ENCODE results near the gene PLEKHH1.
"Not testable (repeated sequence)": the region's sequence is repeated elsewhere in the genome, so short reads cannot be mapped to it uniquely, and the experiment has no call there.

Gene PLEKHH1

GRCh38 chr14:67538501-67538900 is 5.4 kb downstream of the PLEKHH1 start:
- H3K27ac Mint-ChIP-seq, result no peak overlapping the region
- H3K36me3 Mint-ChIP-seq, result peaks cover 3% of the 10 kb centered on the region
- ATAC-seq, result no peak
- H3K27me3 Mint-ChIP-seq, result peaks cover 14% of the 10 kb centered on the region
- H3K4me3 Mint-ChIP-seq, result no peak overlapping the region
- no peaks in the 10 kb centered on the region for H3K9me3 Mint-ChIP-seq
- H3K4me1 Mint-ChIP-seq, result peaks cover 7% of the 10 kb centered on the region

- Mint-ChIP-seq H3K4me1 (peaks cover 7% of the 10 kb centered on the region), H3K27ac (no peak overlapping the region), H3K27me3 (peaks cover 20% of the 10 kb centered on the region), H3K36me3 (peaks cover 7% of the 10 kb centered on the region), H3K4me3 (no peak overlapping the region), H3K9me3 (no peaks in the 10 kb centered on the region)
- no peak for ATAC-seq
Observed at GRCh38 chr14:67539116-67539515, 6.0 kb downstream of the PLEKHH1 start.

- Mint-ChIP-seq H3K9me3 (peaks cover 2% of the 10 kb centered on the region), H3K4me1 (peaks cover 7% of the 10 kb centered on the region), H3K4me3 (peak overlapping the region; percentile 53), H3K27ac (peak overlapping the region; percentile 11), H3K27me3 (peaks cover 40% of the 10 kb centered on the region), H3K36me3 (peaks cover 12% of the 10 kb centered on the region)
- no peak for ATAC-seq
Observed at GRCh38 chr14:67541448-67542387, 8.6 kb downstream of the PLEKHH1 start.

GRCh38 chr14:67542620-67543019 is 9.5 kb downstream of the PLEKHH1 start:
- H3K27ac Mint-ChIP-seq, H3K9me3 Mint-ChIP-seq, H3K4me1 Mint-ChIP-seq, ATAC-seq, H3K4me3 Mint-ChIP-seq: not testable (repeated sequence)
- Mint-ChIP-seq H3K27me3 (peaks cover 40% of the 10 kb centered on the region), H3K36me3 (peaks cover 12% of the 10 kb centered on the region)

GRCh38 chr14:67544590-67544989 is 11.5 kb downstream of the PLEKHH1 start:
- ATAC-seq, result no peak
- Mint-ChIP-seq H3K27ac (no peak overlapping the region), H3K4me1 (peaks cover 7% of the 10 kb centered on the region)

GRCh38 chr14:67547224-67547780 is 14.2 kb downstream of the PLEKHH1 start:
- H3K9me3 Mint-ChIP-seq, result peaks cover 2% of the 10 kb centered on the region
- H3K27ac Mint-ChIP-seq, result no peak overlapping the region
- no peak overlapping the region for H3K4me3 Mint-ChIP-seq
- no peak for ATAC-seq
- no peaks in the 10 kb centered on the region for H3K4me1 Mint-ChIP-seq
- peaks cover 53% of the 10 kb centered on the region for H3K27me3 Mint-ChIP-seq
- H3K36me3 Mint-ChIP-seq, result peaks cover 12% of the 10 kb centered on the region

More at GRCh38 chr14:67544590-67544989, 11.5 kb downstream of the PLEKHH1 start:
- H3K36me3 Mint-ChIP-seq, result peaks cover 12% of the 10 kb centered on the region
- H3K27me3 Mint-ChIP-seq, result peaks cover 44% of the 10 kb centered on the region
- H3K9me3 Mint-ChIP-seq, result peaks cover 2% of the 10 kb centered on the region
- H3K4me3 Mint-ChIP-seq, result no peak overlapping the region

GRCh38 chr14:67549734-67550133 is 16.6 kb downstream of the PLEKHH1 start:
- no peak for ATAC-seq
- H3K4me1 Mint-ChIP-seq, result no peaks in the 10 kb centered on the region

GRCh38 chr14:67551123-67551522 is 18.0 kb downstream of the PLEKHH1 start:
- H3K36me3 Mint-ChIP-seq, result no peaks in the 10 kb centered on the region
- no peaks in the 10 kb centered on the region for H3K9me3 Mint-ChIP-seq
- H3K27me3 Mint-ChIP-seq, result peaks cover 27% of the 10 kb centered on the region
- H3K27ac Mint-ChIP-seq, result no peak overlapping the region
- ATAC-seq, result no peak
- H3K4me1 Mint-ChIP-seq, result no peaks in the 10 kb centered on the region
- no peak overlapping the region for H3K4me3 Mint-ChIP-seq

More at GRCh38 chr14:67549734-67550133, 16.6 kb downstream of the PLEKHH1 start:
- peaks cover 40% of the 10 kb centered on the region for H3K27me3 Mint-ChIP-seq
- no peaks in the 10 kb centered on the region for H3K9me3 Mint-ChIP-seq
- no peak overlapping the region for H3K27ac Mint-ChIP-seq
- no peak overlapping the region for H3K4me3 Mint-ChIP-seq
- H3K36me3 Mint-ChIP-seq, result no peaks in the 10 kb centered on the region

GRCh38 chr14:67551940-67552339 is 18.9 kb downstream of the PLEKHH1 start:
- Mint-ChIP-seq H3K4me3 (no peak overlapping the region), H3K27me3 (peaks cover 26% of the 10 kb centered on the region), H3K9me3 (no peaks in the 10 kb centered on the region), H3K27ac (no peak overlapping the region), H3K4me1 (no peaks in the 10 kb centered on the region), H3K36me3 (no peaks in the 10 kb centered on the region)
- no peak for ATAC-seq

GRCh38 chr14:67553547-67553946 is 20.5 kb downstream of the PLEKHH1 start:
- H3K4me1 Mint-ChIP-seq, result no peaks in the 10 kb centered on the region
- no peak for ATAC-seq
- no peaks in the 10 kb centered on the region for H3K9me3 Mint-ChIP-seq
- H3K27me3 Mint-ChIP-seq, result peaks cover 26% of the 10 kb centered on the region
- H3K36me3 Mint-ChIP-seq, result no peaks in the 10 kb centered on the region
- no peak overlapping the region for H3K27ac Mint-ChIP-seq
- H3K4me3 Mint-ChIP-seq, result no peak overlapping the region

GRCh38 chr14:67554341-67554740 is 21.3 kb downstream of the PLEKHH1 start:
- no peaks in the 10 kb centered on the region for H3K36me3 Mint-ChIP-seq
- ATAC-seq, result no peak
- no peaks in the 10 kb centered on the region for H3K9me3 Mint-ChIP-seq
- peaks cover 24% of the 10 kb centered on the region for H3K27me3 Mint-ChIP-seq
- no peaks in the 10 kb centered on the region for H3K4me1 Mint-ChIP-seq
- no peak overlapping the region for H3K4me3 Mint-ChIP-seq
- no peak overlapping the region for H3K27ac Mint-ChIP-seq

GRCh38 chr14:67555518-67556090 is 22.5 kb downstream of the PLEKHH1 start:
- Mint-ChIP-seq H3K27me3 (peaks cover 14% of the 10 kb centered on the region), H3K36me3 (no peaks in the 10 kb centered on the region), H3K4me3 (no peak overlapping the region), H3K9me3 (no peaks in the 10 kb centered on the region), H3K27ac (no peak overlapping the region), H3K4me1 (no peaks in the 10 kb centered on the region)
- ATAC-seq, result no peak

GRCh38 chr14:67556671-67557070 is 23.6 kb downstream of the PLEKHH1 start:
- H3K4me3 Mint-ChIP-seq, result no peak overlapping the region
- ATAC-seq, result no peak
- no peaks in the 10 kb centered on the region for H3K4me1 Mint-ChIP-seq
- peaks cover 11% of the 10 kb centered on the region for H3K27me3 Mint-ChIP-seq
- no peaks in the 10 kb centered on the region for H3K9me3 Mint-ChIP-seq
- H3K27ac Mint-ChIP-seq, result no peak overlapping the region
- no peaks in the 10 kb centered on the region for H3K36me3 Mint-ChIP-seq

- no peak for ATAC-seq
- H3K4me1 Mint-ChIP-seq, result no peaks in the 10 kb centered on the region
Observed at GRCh38 chr14:67557118-67557517, 24.0 kb downstream of the PLEKHH1 start.

GRCh38 chr14:67557656-67558055 is 24.6 kb downstream of the PLEKHH1 start:
- no peak for ATAC-seq
- H3K36me3 Mint-ChIP-seq, result no peaks in the 10 kb centered on the region
- H3K27ac Mint-ChIP-seq, result no peak overlapping the region
- H3K27me3 Mint-ChIP-seq, result peaks cover under 1% of the 10 kb centered on the region
- no peak overlapping the region for H3K4me3 Mint-ChIP-seq
- H3K4me1 Mint-ChIP-seq, result no peaks in the 10 kb centered on the region
- no peaks in the 10 kb centered on the region for H3K9me3 Mint-ChIP-seq

More at GRCh38 chr14:67557118-67557517, 24.0 kb downstream of the PLEKHH1 start:
- Mint-ChIP-seq H3K27me3 (peaks cover 6% of the 10 kb centered on the region), H3K9me3 (no peaks in the 10 kb centered on the region), H3K27ac (no peak overlapping the region), H3K36me3 (no peaks in the 10 kb centered on the region), H3K4me3 (no peak overlapping the region)
